ENCODE data around the gene SOX5. TPM values are rescaled to one million over a fixed set of nuclear protein-coding genes. Genes with fewer than 3 reads are reported as not detected.

SOX5 gene
- total and polyA plus RNA-seq, 2 of the 8 experiments (the other 6 are each of a cell fraction or from before 2014, with no cell fraction given): 2.2 to 2.6 TPM

DNA sequence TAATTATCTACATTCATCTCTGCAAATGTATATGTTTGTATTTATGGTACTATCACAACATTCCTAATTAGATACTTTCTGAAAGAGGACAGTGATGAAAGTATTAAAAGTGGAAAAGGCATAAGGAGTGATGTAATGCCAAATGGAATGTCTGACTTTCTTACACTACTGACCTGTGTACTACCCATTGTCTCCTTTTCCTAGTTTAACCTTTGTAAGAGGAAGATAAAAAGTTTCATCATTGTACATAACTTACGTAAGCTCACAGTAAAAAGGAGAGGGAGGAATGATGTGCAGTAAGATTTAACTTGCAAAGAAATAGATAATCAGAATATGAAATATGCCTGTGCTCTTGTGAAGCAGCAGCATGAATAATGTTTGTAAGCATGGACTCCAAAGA is 55.9 kb downstream of the SOX5 start (continued):
- no peak for TF ChIP-seq RXRA (IDR thresholded peaks at IDR 0.05; ENCODE audit: insufficient read depth, low read depth, low read length)
- no peak for TF ChIP-seq CEBPB (IDR thresholded peaks at IDR 0.05; ENCODE audit: low read depth, low read length)
